ENCODE measurements around the gene CDHR3. TPM values are rescaled to one million over a fixed set of nuclear protein-coding genes. Genes with fewer than 3 reads are reported as not detected.
"Not testable (repeated sequence)": the region's sequence is repeated elsewhere in the genome, so short reads cannot be mapped to it uniquely, and the experiment has no call there.

The CDHR3 gene
- total RNA-seq, 2 donors from 2014 or later, result 5.8 to 13.9 TPM

DNA sequence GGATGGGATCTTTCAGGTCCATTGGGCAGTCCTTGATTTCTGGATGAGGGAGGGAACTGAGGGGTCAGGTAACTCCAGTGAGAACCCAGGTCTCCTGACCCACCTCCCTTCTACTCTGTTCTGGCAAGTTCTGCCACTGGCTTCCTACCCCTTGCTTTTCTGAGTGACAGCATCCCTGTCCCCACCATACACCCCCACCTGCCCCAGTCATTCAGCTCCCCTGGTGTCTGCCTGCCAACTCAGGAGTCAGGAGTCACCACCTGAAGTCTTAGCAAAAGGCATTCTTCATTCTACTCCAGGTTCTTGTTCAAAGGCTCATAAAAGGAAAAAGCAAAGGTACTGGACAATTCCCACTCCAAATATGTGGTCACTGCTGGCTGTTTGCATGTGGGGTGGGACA lies 26.6 kb downstream of the CDHR3 start:
- no peaks in the 10 kb centered on the region for H3K36me3 Mint-ChIP-seq (ENCODE audit: low read depth)
- H3K27ac Mint-ChIP-seq, result no peak overlapping the region
- no peaks in the 10 kb centered on the region for H3K9me3 ChIP-seq (ENCODE audit: control insufficient read depth, low read length, poor library complexity, severe bottlenecking)
- peaks cover 9% of the 10 kb centered on the region for H3K27me3 Mint-ChIP-seq
- H3K4me1 Mint-ChIP-seq, result no peaks in the 10 kb centered on the region
- no peak for DNase-seq
- no peak for ATAC-seq
- H3K4me3 Mint-ChIP-seq, result no peak overlapping the region

GRCh38 chr7:105990141-105990540 lies 27.1 kb downstream of the CDHR3 start:
- Mint-ChIP-seq H3K4me1 (no peaks in the 10 kb centered on the region), H3K27me3 (peaks cover 9% of the 10 kb centered on the region), H3K36me3 (ENCODE audit: low read depth) (no peaks in the 10 kb centered on the region), H3K27ac (no peak overlapping the region), H3K4me3 (no peak overlapping the region)
- ATAC-seq (no peak), DNase-seq (no peak)
- H3K9me3 ChIP-seq (ENCODE audit: control insufficient read depth, low read length, poor library complexity, severe bottlenecking), result no peaks in the 10 kb centered on the region

DNA sequence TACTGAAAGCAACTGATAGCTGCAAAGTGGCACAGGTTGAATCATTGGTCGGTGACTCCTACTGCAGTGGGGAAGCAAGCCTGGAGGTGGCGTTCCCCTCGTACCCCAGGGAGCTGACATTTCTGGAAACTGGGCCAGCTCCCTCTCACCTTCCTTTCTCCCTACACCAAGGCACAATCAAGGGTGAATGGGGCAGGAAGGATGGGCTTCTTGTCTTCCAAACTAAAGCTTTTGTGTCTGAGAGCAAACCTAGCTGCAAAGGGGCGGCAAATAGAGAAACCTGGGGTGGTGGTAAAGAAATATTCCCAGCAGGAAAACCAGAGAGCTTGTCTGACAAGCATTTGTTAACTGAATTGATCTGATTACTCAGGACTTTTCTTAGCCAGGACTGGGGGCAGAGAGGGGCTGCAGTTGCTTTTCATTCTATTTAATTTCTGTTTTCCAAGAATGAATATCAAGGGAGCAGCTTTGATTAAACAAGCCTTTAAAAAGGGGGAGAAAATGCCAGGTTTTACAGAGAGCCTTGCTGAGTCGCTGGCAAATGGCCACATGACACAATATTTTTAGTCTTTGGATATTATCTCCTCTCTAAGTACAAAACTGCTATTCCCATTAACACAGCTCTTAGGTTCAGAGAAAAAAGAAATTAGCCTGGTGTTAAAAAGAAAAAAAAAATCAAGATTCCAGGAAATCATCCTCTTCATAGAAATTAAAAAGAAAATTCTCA lies 27.8 kb downstream of the CDHR3 start:
- Mint-ChIP-seq H3K27me3 (peaks cover 7% of the 10 kb centered on the region), H3K4me1 (peaks cover 2% of the 10 kb centered on the region), H3K27ac (no peak overlapping the region), H3K36me3 (ENCODE audit: low read depth) (no peaks in the 10 kb centered on the region), H3K4me3 (no peak overlapping the region)
- ATAC-seq (no peak), DNase-seq (no peak)
- H3K9me3 ChIP-seq (ENCODE audit: control insufficient read depth, low read length, poor library complexity, severe bottlenecking), result no peaks in the 10 kb centered on the region

DNA sequence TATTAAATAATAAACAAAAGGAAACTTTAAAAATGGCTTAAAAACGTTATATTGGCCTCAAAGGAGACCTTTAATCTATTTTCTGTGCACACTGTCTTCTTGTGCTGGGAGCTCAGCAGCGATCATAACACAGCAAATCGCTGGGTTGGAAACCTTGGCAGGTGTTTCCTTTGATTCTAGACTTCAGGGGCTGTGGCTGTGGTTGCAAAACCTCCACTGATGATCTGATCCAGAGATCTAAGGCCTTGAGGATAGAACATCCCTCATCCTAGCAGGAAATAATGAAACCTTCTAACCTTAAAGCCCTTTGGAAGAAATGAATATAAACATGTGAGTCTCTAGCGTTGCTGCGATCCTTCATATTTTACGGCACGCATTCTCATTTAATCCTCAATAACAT lies 29.8 kb downstream of the CDHR3 start:
- Mint-ChIP-seq H3K4me1 (peaks cover 2% of the 10 kb centered on the region), H3K36me3 (ENCODE audit: low read depth) (no peaks in the 10 kb centered on the region), H3K4me3 (no peak overlapping the region), H3K27me3 (no peaks in the 10 kb centered on the region), H3K27ac (no peak overlapping the region)
- ATAC-seq (no peak), DNase-seq (no peak)
- H3K9me3 ChIP-seq (ENCODE audit: control insufficient read depth, low read length, poor library complexity, severe bottlenecking), result no peaks in the 10 kb centered on the region

GRCh38 chr7:105996860-105997737 lies 34.0 kb downstream of the CDHR3 start:
- H3K27ac Mint-ChIP-seq, result no peak overlapping the region
- no peaks in the 10 kb centered on the region for H3K9me3 ChIP-seq (ENCODE audit: control insufficient read depth, low read length, poor library complexity, severe bottlenecking)
- H3K36me3 Mint-ChIP-seq (ENCODE audit: low read depth), result no peaks in the 10 kb centered on the region
- H3K4me3 Mint-ChIP-seq, result no peak overlapping the region
- no peaks in the 10 kb centered on the region for H3K27me3 Mint-ChIP-seq
- peaks cover 2% of the 10 kb centered on the region for H3K4me1 Mint-ChIP-seq
- DNase-seq, result no peak
- ATAC-seq, result no peak

DNA sequence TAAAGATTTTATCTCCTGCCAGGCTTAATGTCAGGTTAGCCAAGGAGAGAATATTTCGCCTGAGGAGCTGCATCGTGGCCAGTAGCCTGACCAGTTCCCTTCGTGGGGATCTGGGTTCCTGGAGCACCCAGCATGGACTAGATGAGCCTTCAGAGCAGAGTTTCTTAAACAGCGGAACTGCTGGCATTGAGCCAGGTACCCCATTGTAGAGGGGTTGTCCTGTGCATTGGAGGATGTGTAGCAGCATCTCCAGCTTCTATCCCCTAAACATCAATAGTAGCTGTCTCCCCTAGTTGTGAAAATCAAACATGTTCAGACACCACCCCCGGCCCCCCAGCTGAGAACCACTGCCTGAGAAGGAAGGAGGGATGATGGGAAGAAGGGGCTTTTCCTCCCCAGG lies 36.2 kb downstream of the CDHR3 start:
- DNase-seq (no peak), ATAC-seq (no peak)
- Mint-ChIP-seq H3K4me1 (peaks cover 2% of the 10 kb centered on the region), H3K36me3 (ENCODE audit: low read depth) (no peaks in the 10 kb centered on the region), H3K27me3 (no peaks in the 10 kb centered on the region), H3K27ac (no peak overlapping the region), H3K4me3 (no peak overlapping the region)
- no peaks in the 10 kb centered on the region for H3K9me3 ChIP-seq (ENCODE audit: control insufficient read depth, low read length, poor library complexity, severe bottlenecking)

DNA sequence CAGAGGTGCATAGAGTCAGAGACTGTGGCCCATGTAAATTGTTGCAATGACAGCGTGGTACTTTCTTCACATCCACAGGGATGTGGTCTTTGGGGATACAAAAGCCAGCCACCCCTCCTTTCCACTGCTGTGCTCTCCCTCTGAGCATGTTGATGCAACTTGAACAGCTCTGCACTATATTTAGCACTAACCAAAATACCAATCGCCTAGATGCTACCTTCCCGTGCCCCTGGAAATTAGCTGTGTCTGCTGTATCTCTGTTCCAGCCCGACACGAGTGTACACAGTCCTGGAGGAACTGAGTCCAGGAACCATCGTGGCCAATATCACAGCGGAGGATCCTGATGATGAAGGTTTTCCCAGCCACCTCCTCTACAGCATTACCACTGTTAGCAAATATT lies 38.1 kb downstream of the CDHR3 start:
- H3K4me1 Mint-ChIP-seq, result no peaks in the 10 kb centered on the region
- peaks cover 3% of the 10 kb centered on the region for H3K36me3 Mint-ChIP-seq (ENCODE audit: low read depth)
- H3K9me3 ChIP-seq (ENCODE audit: control insufficient read depth, low read length, poor library complexity, severe bottlenecking), result no peaks in the 10 kb centered on the region
- no peak overlapping the region for H3K4me3 Mint-ChIP-seq
- ATAC-seq (no peak), DNase-seq (no peak)
- no peak overlapping the region for H3K27ac Mint-ChIP-seq
- H3K27me3 Mint-ChIP-seq, result no peaks in the 10 kb centered on the region

DNA sequence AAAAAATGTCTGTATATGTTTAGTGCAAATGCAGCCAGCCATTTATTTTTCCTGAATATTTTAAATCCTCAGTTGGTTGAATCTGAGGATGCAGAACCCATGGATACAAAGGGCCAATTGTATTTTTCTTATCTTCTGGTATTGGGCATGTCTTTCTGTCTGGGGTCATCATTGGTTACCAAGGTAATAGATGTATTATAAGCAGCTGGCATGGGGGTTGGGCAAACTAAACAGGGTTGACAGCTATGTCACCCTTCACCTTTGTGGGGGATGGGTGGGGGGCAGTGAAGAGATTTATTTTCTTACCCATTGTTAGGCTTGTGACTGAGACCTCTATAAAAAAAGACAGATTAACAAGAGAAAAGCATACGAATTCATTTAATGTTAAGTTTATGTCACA lies 38.8 kb downstream of the CDHR3 start:
- H3K9me3 ChIP-seq (ENCODE audit: control insufficient read depth, low read length, poor library complexity, severe bottlenecking), result no peaks in the 10 kb centered on the region
- Mint-ChIP-seq H3K27ac (no peak overlapping the region), H3K27me3 (no peaks in the 10 kb centered on the region), H3K36me3 (ENCODE audit: low read depth) (peaks cover 3% of the 10 kb centered on the region), H3K4me1 (no peaks in the 10 kb centered on the region), H3K4me3 (no peak overlapping the region)
- DNase-seq (no peak), ATAC-seq (no peak)

DNA sequence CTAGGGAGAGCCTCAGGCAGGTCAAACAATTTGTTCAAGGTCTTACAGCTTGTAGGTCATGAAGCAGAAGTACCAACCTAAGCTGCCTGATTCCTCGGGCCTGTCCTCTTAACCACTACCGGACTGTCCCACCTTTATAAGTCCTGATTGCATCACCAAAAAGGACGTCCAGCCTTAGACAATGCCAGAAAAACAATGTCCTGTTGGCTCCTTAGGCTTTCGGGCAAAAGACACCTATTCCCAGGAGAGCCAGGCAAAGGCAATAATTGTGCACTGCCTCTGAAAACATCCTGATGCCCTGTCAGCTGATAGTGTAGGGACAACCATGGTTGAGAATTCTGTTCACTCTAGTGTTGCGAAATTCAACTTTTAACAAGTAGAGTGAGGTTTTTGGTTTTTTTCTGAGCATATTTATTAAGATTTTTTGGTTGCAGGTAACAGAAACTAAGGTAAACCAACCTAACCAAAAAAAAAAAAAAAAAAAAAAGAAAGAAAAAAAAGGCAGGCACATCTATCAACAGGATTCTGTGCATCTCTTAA lies 40.5 kb downstream of the CDHR3 start:
- DNase-seq, result no peak
- Mint-ChIP-seq H3K4me1 (no peaks in the 10 kb centered on the region), H3K4me3 (no peak overlapping the region), H3K36me3 (ENCODE audit: low read depth) (peaks cover 3% of the 10 kb centered on the region), H3K27me3 (no peaks in the 10 kb centered on the region), H3K27ac (no peak overlapping the region)
- ATAC-seq, result no peak
- no peaks in the 10 kb centered on the region for H3K9me3 ChIP-seq (ENCODE audit: control insufficient read depth, low read length, poor library complexity, severe bottlenecking)

DNA sequence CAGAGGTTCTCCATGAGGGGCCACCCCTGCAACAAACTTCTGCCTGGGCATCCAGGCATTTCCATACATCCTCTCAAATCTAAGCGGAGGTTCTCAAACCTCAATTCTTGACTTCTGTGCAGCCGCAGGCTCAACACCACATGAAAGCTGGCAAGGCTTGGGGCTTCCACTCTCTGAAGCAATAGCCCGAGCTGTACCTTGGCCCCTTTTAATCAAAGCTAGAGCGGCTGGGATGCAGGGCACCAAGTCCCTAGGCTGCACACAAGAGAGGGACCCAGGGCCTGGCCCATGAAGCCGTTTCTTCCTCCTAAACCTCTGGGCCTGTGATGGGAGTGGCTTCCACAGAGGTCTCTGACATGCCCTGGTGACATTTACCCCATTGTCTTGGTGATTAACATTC lies 43.8 kb downstream of the CDHR3 start:
- peaks cover under 1% of the 10 kb centered on the region for H3K27me3 Mint-ChIP-seq
- peaks cover 8% of the 10 kb centered on the region for H3K4me1 Mint-ChIP-seq
- H3K4me3 Mint-ChIP-seq, result no peak overlapping the region
- ATAC-seq (no peak), DNase-seq (no peak)
- no peak overlapping the region for H3K27ac Mint-ChIP-seq
- H3K9me3 ChIP-seq (ENCODE audit: control insufficient read depth, low read length, poor library complexity, severe bottlenecking), result no peaks in the 10 kb centered on the region
- peaks cover 6% of the 10 kb centered on the region for H3K36me3 Mint-ChIP-seq (ENCODE audit: low read depth)

- DNase-seq; ATAC-seq; H3K4me3 Mint-ChIP-seq; H3K36me3 Mint-ChIP-seq (ENCODE audit: low read depth); H3K9me3 ChIP-seq (ENCODE audit: control insufficient read depth, low read length, poor library complexity, severe bottlenecking); H3K27me3 Mint-ChIP-seq; H3K27ac Mint-ChIP-seq: not testable (repeated sequence)
- peaks cover 13% of the 10 kb centered on the region for H3K4me1 Mint-ChIP-seq
These were observed 44.7 kb downstream of the CDHR3 start for GRCh38 chr7:106007796-106008195.

GRCh38 chr7:106009503-106010226 lies 46.6 kb downstream of the CDHR3 start:
- ATAC-seq, result peak; percentile 99
- DNase-seq, result peak; percentile 57 to 74 (median 70)
- Mint-ChIP-seq H3K4me3 (peak overlapping the region; percentile 47), H3K36me3 (ENCODE audit: low read depth) (peaks cover 7% of the 10 kb centered on the region), H3K27me3 (peaks cover 9% of the 10 kb centered on the region), H3K27ac (peak overlapping the region; percentile 88), H3K4me1 (peaks cover 13% of the 10 kb centered on the region)
- no peaks in the 10 kb centered on the region for H3K9me3 ChIP-seq (ENCODE audit: control insufficient read depth, low read length, poor library complexity, severe bottlenecking)

- no peak for ATAC-seq
- H3K36me3 Mint-ChIP-seq (ENCODE audit: low read depth), result peaks cover 5% of the 10 kb centered on the region
- H3K27ac Mint-ChIP-seq, result peak overlapping the region; percentile 88
- DNase-seq, result no peak
- H3K9me3 ChIP-seq (ENCODE audit: control insufficient read depth, low read length, poor library complexity, severe bottlenecking), result no peaks in the 10 kb centered on the region
- no peak overlapping the region for H3K4me3 Mint-ChIP-seq
- peaks cover 13% of the 10 kb centered on the region for H3K4me1 Mint-ChIP-seq
- peaks cover 9% of the 10 kb centered on the region for H3K27me3 Mint-ChIP-seq
These were observed 47.3 kb downstream of the CDHR3 start for GRCh38 chr7:106010331-106010730.

Measured in T-helper 17 cell (primary cell).